Measurements from ENCODE around the gene NOS3.
A peak's percentile ranks its signal among the peaks of the same experiment; 100 is the strongest.

NOS3 gene

GRCh38 chr7:150965273-150965830, 25.5 kb upstream of the NOS3 start:
- no peak for DNase-seq

DNA sequence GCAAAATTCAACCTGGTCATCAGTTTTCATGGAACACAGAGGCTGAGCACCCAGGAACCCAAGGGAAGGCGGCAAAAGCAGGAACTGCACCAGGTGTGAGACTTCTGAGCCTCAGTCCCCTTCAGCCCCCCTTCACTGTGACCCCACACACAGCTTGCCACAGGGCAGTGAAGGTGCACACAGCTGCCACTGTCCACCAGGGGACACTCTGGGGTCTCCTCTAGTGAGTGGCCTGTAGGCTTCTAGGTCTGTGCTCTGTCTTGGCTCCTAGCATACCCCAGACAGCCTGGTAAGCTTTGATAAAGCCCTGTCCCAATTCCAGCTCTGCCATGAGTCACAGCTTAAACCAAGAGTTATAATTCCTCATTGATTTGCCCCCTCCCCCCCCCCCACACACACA, 24.8 kb upstream of the NOS3 start:
- no peak for DNase-seq

DNA sequence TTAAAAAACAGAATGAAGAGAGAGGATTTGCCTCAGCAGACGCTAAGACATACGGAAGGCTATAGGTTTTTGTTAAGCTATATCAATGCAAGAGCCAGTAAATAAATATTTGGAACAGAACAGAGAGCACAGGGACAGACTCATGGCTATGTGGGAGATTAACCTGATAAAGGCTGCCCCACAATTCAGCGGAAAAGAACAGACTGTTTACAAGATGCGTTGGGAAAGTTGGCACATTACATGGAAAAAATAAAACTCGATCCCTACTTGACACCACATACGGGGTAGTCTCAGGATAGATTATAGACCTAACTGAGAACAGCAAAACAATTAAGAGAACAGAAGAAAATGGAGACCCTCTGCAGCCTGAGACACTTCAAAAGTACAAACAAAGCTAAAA, 23.5 kb upstream of the NOS3 start:
- DNase-seq = no peak

DNA sequence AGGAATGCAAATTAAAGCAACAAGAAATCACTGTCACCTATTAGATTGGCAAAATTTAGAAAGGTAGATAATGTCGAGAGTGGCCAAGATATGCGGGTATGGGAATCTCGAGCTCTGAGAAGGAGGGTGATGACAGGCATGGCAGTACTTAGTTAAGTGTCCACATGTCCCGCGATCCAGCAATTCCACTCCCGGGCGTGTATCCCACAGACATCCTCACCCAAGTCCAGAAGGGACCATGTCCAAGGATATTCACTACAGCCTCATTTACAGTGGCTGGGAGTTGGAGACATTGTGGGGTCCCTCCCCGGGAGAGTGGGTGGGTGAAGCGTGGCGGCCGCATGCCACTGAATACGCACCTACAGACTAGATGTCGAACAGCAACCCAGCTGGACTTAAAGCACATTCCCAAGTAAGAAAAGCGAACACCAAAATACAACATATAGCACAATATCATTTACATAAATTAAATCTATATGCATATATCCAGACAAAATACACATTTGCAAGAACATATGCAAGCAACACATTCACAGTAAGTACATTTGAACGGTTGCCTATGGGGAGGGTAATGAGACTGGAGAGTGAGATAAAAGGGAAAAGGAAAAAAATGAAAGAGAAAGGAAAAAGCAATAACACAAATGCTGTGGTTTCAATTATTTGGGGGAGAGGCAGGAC, 22.6 kb upstream of the NOS3 start:
- no peak for DNase-seq

GRCh38 chr7:150968734-150969372, 22.0 kb upstream of the NOS3 start:
- DNase-seq = no peak

- no peak for DNase-seq
Measured at GRCh38 chr7:150969475-150969874, 21.3 kb upstream of the NOS3 start.

DNA sequence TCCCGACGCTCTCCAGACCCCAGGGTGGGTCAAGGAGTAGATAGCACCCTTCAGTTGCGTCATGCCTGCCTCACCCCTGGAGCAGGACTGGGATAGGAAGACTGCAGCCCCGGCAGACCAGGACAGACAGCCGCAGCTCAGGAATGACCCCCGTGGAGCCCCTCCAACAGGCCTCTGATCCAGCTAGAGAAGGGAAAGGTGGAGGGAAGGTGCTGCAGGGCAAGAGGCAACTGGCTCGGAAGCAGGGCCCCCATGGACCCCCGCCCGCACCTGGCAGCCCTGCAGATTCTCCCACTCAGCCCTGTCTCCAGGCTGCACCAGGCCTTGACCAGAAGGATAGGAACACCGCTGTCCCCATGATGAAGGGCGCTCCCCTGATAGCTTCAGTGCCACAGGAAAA, 20.4 kb upstream of the NOS3 start:
- DNase-seq = no peak

- no peak for DNase-seq
Measured at GRCh38 chr7:150971242-150972022, 19.4 kb upstream of the NOS3 start.

- DNase-seq = no peak
Measured at GRCh38 chr7:150972023-150972468, 18.8 kb upstream of the NOS3 start.

DNA sequence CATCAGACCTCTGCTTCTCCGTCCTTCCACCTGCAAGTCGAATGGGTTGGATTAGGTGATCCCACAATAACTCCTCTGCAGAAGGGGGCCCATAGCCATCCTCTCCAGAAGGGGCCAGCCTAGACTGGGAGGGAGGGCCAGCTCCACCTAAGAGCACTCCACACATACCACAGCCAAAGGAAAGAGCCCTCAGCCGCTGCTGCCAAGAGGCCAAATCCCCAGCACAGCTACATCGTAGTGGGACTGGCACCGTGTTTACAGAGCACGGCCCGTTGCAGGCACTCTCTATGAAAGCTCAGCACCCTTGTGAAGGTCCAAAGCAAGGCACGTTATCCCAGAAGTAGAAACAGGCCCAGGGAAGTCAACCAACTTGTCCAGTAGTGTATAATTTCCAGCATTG, 18.1 kb upstream of the NOS3 start:
- no peak for DNase-seq

DNA sequence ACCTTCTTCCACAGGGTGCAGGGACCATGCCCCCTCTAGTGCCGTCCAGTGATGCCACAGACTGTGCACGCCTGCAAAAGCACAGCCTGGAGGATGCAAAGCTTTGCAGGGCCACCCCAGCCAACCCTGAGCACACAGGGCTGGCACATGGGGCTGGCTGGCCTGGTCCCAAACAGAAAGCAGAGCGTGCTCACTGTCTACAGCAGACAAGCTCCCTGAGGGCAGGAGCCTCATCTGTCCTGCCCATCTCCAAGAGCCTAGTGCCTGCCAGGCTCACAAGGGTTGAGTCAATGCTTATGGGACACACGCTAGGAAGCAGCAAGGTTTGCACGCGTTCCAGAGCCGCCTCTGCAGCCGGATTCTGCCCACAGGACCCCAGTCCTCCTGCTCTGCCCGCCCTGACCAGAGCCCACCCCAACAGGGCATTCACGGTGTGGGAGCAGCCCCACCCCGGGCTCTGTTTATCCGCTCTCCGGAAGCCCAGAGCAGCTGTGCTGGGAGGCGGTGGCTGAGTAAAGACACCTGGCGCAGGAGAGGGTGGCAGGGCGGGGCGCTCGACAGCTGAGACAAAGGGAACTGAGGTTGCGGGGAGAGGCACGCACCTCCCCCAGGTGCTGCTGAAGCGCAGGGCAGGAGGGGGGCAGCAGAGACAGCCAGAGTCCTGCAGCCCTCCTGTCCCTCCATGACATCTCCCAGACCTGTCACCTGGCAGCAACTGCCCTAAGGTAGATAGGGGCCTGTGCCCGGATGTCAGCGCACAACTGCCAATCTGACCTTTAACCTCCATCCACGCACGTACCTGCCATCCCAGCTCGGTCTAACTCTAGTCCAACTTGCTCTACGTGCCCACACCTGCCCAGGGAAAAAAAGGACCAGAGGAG, 17.0 kb upstream of the NOS3 start:
- peak; percentile 73 for DNase-seq

- no peak for DNase-seq
Measured at GRCh38 chr7:150974468-150975391, 16.1 kb upstream of the NOS3 start.

GRCh38 chr7:150975536-150976319, 15.1 kb upstream of the NOS3 start:
- no peak for DNase-seq

- peak; percentile 93 for DNase-seq
Measured at GRCh38 chr7:150976529-150977381, 14.1 kb upstream of the NOS3 start.

DNA sequence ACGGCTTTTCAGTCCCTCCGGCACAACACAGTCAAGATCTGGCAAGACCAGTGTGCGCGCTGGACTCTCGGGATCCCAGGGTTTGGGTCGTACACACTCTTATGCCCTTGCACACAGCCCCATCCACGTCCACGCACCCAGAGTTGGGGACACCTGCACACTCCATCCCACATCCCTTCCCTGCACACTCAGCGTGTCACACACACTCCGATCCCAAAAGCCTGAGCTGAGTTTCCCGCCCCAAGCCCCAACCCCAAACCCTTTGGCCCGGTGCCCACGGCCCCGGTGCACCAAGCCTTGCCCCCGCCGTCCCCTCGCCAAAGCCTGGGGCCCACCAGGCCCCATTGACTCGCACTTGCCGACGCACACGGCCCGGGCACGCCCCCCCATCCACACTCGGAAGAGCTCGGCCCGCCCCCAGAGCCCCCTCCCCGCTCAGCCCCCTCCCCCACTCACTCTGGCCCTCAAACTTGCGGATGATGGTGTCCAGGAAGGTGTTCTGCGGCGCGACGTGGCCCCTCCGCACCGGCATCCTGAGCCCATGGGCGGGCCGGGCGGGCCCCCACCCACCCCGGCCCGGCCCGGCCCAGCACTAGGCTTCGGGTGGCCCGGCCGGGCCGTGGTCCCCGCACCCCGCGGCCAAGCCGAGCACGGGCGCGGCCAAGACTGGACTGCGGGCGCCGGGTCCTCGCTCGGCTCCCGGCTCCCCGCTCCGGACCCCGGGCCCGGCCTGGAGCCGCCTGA, 13.3 kb upstream of the NOS3 start:
- no peak for DNase-seq

DNA sequence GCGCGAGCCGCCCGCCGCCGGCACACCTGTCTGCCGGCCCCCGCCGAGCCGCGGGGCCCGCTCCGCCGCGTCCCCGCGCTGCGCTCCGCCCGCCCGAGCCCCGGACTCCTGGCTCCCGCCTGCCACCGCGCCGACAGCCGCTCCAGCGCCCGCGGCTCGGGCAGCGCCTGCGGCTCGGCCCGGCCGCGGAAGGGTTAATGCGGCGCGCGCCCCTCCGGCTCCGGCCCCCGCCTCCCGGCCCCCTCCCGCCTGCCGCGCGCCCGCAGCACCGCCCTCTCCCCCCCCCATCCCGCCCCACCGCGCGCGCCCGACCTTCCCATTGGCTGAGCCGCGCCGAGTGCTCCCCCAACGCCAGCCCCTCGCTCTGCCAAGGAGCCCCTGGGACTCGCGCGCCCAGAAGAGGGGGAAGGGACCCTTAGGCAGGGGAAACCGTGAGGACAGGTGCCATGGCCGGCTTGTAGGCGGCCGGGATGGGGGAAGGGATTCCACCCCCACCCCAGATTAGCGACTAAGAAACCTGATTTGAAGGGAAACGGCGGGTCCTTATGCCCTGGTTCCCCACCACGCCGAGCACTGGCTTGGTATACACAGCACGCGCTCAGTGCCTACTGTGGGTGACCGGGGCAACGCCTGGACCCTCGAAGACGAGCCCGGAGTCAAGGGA, 12.6 kb upstream of the NOS3 start, which contains the start of gene KCNH2:
Gene KCNH2 (minus strand): TSS at position 196 of the 664 bp plus-strand sequence. CDS start 408 bp downstream, outside the sequence.
- peak; percentile 67 for DNase-seq

DNA sequence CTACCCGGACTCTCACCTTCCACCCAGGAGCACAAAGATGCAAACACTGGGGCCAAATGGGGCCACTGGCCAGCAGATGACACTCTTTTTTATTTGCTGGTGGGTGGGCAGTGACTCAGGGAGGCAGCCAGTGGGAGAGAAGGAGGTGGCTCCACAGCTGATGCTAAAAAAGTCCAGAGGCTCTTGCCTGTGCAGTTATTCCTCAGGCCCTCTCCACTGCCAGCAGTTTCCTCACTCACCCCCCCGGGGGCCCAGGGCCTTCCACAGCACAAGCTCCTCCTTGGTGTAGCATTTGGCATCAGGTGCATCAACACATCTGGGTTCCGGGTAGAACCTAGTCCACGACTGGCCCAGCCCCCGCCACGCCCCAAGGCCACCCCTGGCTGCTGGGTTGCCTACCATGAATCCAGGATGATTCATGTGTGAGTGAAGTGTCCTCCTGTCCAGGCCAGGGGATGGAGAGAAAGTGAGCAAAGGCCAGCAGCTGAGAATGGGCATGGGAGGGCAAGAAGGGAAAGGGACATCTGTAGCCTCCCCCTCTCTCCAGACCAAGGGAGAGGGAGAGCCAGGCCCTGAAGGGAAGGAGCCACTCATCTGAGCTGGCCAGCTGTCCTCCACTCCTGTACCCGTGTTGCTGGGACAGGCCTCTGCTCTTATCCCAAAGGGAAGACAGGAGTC, 11.0 kb upstream of the NOS3 start:
- DNase-seq = no peak

- no peak for DNase-seq
Measured at GRCh38 chr7:150980663-150981062, 10.2 kb upstream of the NOS3 start.
